Measurements from ENCODE around the gene ADAMTS12. TPM values are rescaled to one million over a fixed set of nuclear protein-coding genes. Genes with fewer than 3 reads are reported as not detected.

The ADAMTS12 gene
- total RNA-seq, 4 donors from 2014 or later: 0.60 to 4.1 (median 1.3) TPM

- intact Hi-C loops (cut with DNase I; ENCODE audit: low total_unique reads) (no loop called here), in situ Hi-C loops (cut with MboI; ENCODE audit: low pct_ligation_motif_present in 1 of 4, low pct_unique_long_range_greater_than_20kb in 1 of 4, low sequenced_read_pairs in 3 of 4) (no loop called here)
- H3K27ac ChIP-seq: no peak overlapping the region
- no peaks in the 10 kb centered on the region for H3K27me3 ChIP-seq
- H3K4me1 ChIP-seq: no peaks in the 10 kb centered on the region
- WGBS, 2 donors (ENCODE audit: low coverage in 1 of 2): 27 to 50% methylated on average over 2 to 3 of the region's 3 CpGs
- TF ChIP-seq CTCF (IDR thresholded peaks at IDR 0.05) (no peak), EP300 (IDR thresholded peaks at IDR 0.05; ENCODE audit: low read depth) (no peak), POLR2A (IDR thresholded peaks at IDR 0.05) (no peak), POLR2AphosphoS5 (IDR thresholded peaks at IDR 0.05) (no peak)
- no peak overlapping the region for H3K4me3 ChIP-seq
- H3K36me3 ChIP-seq: no peaks in the 10 kb centered on the region
- DNase-seq: no peak
- no peaks in the 10 kb centered on the region for H3K9me3 ChIP-seq
Observed at GRCh38 chr5:33736510-33736909, 155.3 kb downstream of the ADAMTS12 start.

GRCh38 chr5:33735072-33735471, 156.7 kb downstream of the ADAMTS12 start:
- TF ChIP-seq EP300 (IDR thresholded peaks at IDR 0.05; ENCODE audit: low read depth): no peak
- TF ChIP-seq POLR2A (IDR thresholded peaks at IDR 0.05): no peak
- no peak for TF ChIP-seq POLR2AphosphoS5 (IDR thresholded peaks at IDR 0.05)
- TF ChIP-seq CTCF (IDR thresholded peaks at IDR 0.05): no peak
- H3K27ac ChIP-seq: no peak overlapping the region
- no peaks in the 10 kb centered on the region for H3K27me3 ChIP-seq
- DNase-seq: no peak
- intact Hi-C loops (cut with DNase I; ENCODE audit: low total_unique reads): no loop called here
- H3K4me1 ChIP-seq: no peaks in the 10 kb centered on the region
- H3K9me3 ChIP-seq: no peaks in the 10 kb centered on the region
- no peaks in the 10 kb centered on the region for H3K36me3 ChIP-seq
- no peak overlapping the region for H3K4me3 ChIP-seq
- in situ Hi-C loops (cut with MboI; ENCODE audit: low pct_ligation_motif_present in 1 of 4, low pct_unique_long_range_greater_than_20kb in 1 of 4, low sequenced_read_pairs in 3 of 4): no loop called here
- WGBS, 2 donors (ENCODE audit: low coverage in 1 of 2): 75 to 80% methylated on average over 2 to 4 of the region's 4 CpGs

- Histone ChIP-seq H3K36me3 (no peaks in the 10 kb centered on the region), H3K27ac (no peak overlapping the region), H3K4me3 (no peak overlapping the region), H3K27me3 (no peaks in the 10 kb centered on the region), H3K4me1 (no peaks in the 10 kb centered on the region), H3K9me3 (no peaks in the 10 kb centered on the region)
- intact Hi-C loops (cut with DNase I; ENCODE audit: low total_unique reads): loop anchor here (5.0 kb wide), 1 partner anchor 73 kb away; no protein-coding TSS in a partner anchor
- TF ChIP-seq EP300 (IDR thresholded peaks at IDR 0.05; ENCODE audit: low read depth) (no peak), CTCF (IDR thresholded peaks at IDR 0.05) (no peak), POLR2AphosphoS5 (IDR thresholded peaks at IDR 0.05) (no peak), POLR2A (IDR thresholded peaks at IDR 0.05) (no peak)
- in situ Hi-C loops (cut with MboI; ENCODE audit: low pct_ligation_motif_present in 1 of 4, low pct_unique_long_range_greater_than_20kb in 1 of 4, low sequenced_read_pairs in 3 of 4): no loop called here
- DNase-seq: no peak
- WGBS, 2 donors (ENCODE audit: low coverage in 1 of 2): 34 to 38% methylated on average over 3 of the region's 3 CpGs
Observed at GRCh38 chr5:33734537-33734936, 157.3 kb downstream of the ADAMTS12 start.

GRCh38 chr5:33733225-33733624, 158.6 kb downstream of the ADAMTS12 start:
- intact Hi-C loops (cut with DNase I; ENCODE audit: low total_unique reads): loop anchor here (5.0 kb wide), 1 partner anchor 74 kb away; no protein-coding TSS in a partner anchor
- in situ Hi-C loops (cut with MboI; ENCODE audit: low pct_ligation_motif_present in 1 of 4, low pct_unique_long_range_greater_than_20kb in 1 of 4, low sequenced_read_pairs in 3 of 4): no loop called here
- TF ChIP-seq CTCF (IDR thresholded peaks at IDR 0.05) (no peak), POLR2AphosphoS5 (IDR thresholded peaks at IDR 0.05) (no peak), POLR2A (IDR thresholded peaks at IDR 0.05) (no peak), EP300 (IDR thresholded peaks at IDR 0.05; ENCODE audit: low read depth) (no peak)
- no peak overlapping the region for H3K27ac ChIP-seq
- H3K4me3 ChIP-seq: no peak overlapping the region
- 86 to 100% methylated on average over 1 to 3 of the region's 3 CpGs for WGBS, 2 donors (ENCODE audit: low coverage in 1 of 2)
- H3K27me3 ChIP-seq: no peaks in the 10 kb centered on the region
- no peaks in the 10 kb centered on the region for H3K36me3 ChIP-seq
- H3K4me1 ChIP-seq: no peaks in the 10 kb centered on the region
- DNase-seq: no peak
- H3K9me3 ChIP-seq: no peaks in the 10 kb centered on the region

All from transverse colon (tissue), 4 donors.